ENCODE data around the gene KIF26B.

Gene KIF26B

DNA sequence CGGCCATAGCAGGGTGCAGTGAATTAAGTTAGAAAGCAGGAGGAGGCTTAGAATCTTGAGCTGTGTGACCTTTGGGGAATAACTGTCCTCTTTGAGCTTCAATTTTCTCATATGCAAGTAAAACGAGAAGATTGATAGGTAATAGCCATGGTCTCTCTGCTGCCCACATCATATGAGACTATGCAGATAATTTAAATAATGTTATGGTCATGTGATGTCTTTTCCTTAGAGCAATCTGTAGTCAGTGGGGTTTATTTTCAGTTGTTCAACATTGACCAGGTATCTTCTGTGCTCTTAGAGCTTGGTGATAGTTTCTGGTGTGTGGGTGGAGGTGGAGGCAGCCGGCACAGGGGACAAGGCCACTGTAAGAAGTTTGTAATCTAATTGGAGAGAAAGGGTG lies 537.1 kb downstream of the KIF26B start:
- no peaks in the 10 kb centered on the region for H3K4me1 ChIP-seq (ENCODE audit: low read length)
- no peaks in the 10 kb centered on the region for H3K9me2 ChIP-seq (replicated peaks; ENCODE audit: insufficient read depth, low read length)
- H3K27me3 ChIP-seq (replicated peaks; ENCODE audit: insufficient read depth, low read length): no peaks in the 10 kb centered on the region
- no peaks in the 10 kb centered on the region for H3K36me3 ChIP-seq (replicated peaks; ENCODE audit: insufficient read depth, low read length)
- no peaks in the 10 kb centered on the region for H4K20me1 ChIP-seq (ENCODE audit: insufficient read depth, low read length)
- H3F3A ChIP-seq (ENCODE audit: insufficient read depth, low read length): no peaks in the 10 kb centered on the region
- no peaks in the 10 kb centered on the region for H3K79me2 ChIP-seq (ENCODE audit: low read length)
- no peak for DNase-seq
- no peak overlapping the region for H3K9ac ChIP-seq (ENCODE audit: low read length)
- no peak overlapping the region for H3K4me2 ChIP-seq (ENCODE audit: low read depth, low read length)
- no peak overlapping the region for H2AFZ ChIP-seq (ENCODE audit: low read length)
- no peak for TF ChIP-seq EZH2 (optimal IDR thresholded peaks at IDR 0.05; ENCODE audit: low read depth, low read length)
- no peak for TF ChIP-seq EZH2phosphoT487 (IDR thresholded peaks at IDR 0.05; ENCODE audit: low read length)
- no peak for TF ChIP-seq CTCF (IDR thresholded peaks at IDR 0.05; ENCODE audit: low read length)
- no peak overlapping the region for H3K27ac ChIP-seq (ENCODE audit: low read length)
- no peak overlapping the region for H3K4me3 ChIP-seq (ENCODE audit: low read length)
- H3K9me3 ChIP-seq (replicated peaks; ENCODE audit: insufficient read depth, low read length): no peaks in the 10 kb centered on the region

DNA sequence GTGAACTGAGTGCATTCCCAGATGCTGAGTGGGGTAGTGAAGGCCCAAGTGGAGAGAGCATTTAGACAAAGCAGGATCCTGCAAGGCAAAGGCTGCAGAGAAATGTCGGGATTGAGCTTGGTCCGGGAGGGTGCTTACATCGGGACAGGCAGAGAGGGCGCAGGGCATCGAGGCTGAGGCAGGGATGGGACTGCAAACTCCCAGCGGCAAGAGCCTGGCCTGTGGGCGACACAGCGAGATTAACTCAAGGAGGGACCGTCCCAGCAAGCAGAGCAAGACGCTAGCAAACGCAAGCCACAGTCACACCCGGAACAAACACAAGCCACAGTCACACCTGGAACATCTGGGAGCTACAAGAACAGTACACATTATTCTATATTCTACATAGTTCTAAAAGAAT lies 537.5 kb downstream of the KIF26B start:
- Histone ChIP-seq H3K4me2 (ENCODE audit: low read depth, low read length) (no peak overlapping the region), H3K9ac (ENCODE audit: low read length) (no peak overlapping the region), H3K9me2 (replicated peaks; ENCODE audit: insufficient read depth, low read length) (no peaks in the 10 kb centered on the region), H4K20me1 (ENCODE audit: insufficient read depth, low read length) (no peaks in the 10 kb centered on the region), H3F3A (ENCODE audit: insufficient read depth, low read length) (no peaks in the 10 kb centered on the region), H3K4me1 (ENCODE audit: low read length) (no peaks in the 10 kb centered on the region), H3K79me2 (ENCODE audit: low read length) (no peaks in the 10 kb centered on the region), H3K36me3 (replicated peaks; ENCODE audit: insufficient read depth, low read length) (no peaks in the 10 kb centered on the region), H3K4me3 (ENCODE audit: low read length) (no peak overlapping the region), H2AFZ (ENCODE audit: low read length) (no peak overlapping the region), H3K27ac (ENCODE audit: low read length) (no peak overlapping the region), H3K27me3 (replicated peaks; ENCODE audit: insufficient read depth, low read length) (no peaks in the 10 kb centered on the region), H3K9me3 (replicated peaks; ENCODE audit: insufficient read depth, low read length) (no peaks in the 10 kb centered on the region)
- TF ChIP-seq CTCF (IDR thresholded peaks at IDR 0.05; ENCODE audit: low read length) (no peak), EZH2phosphoT487 (IDR thresholded peaks at IDR 0.05; ENCODE audit: low read length) (no peak), EZH2 (optimal IDR thresholded peaks at IDR 0.05; ENCODE audit: low read depth, low read length) (no peak)
- DNase-seq: no peak

GRCh38 chr1:245693116-245693793 lies 538.5 kb downstream of the KIF26B start:
- no peaks in the 10 kb centered on the region for H3K79me2 ChIP-seq (ENCODE audit: low read length)
- no peak overlapping the region for H3K9ac ChIP-seq (ENCODE audit: low read length)
- no peaks in the 10 kb centered on the region for H3K9me2 ChIP-seq (replicated peaks; ENCODE audit: insufficient read depth, low read length)
- H4K20me1 ChIP-seq (ENCODE audit: insufficient read depth, low read length): no peaks in the 10 kb centered on the region
- no peak overlapping the region for H3K4me3 ChIP-seq (ENCODE audit: low read length)
- H3F3A ChIP-seq (ENCODE audit: insufficient read depth, low read length): no peaks in the 10 kb centered on the region
- H3K4me2 ChIP-seq (ENCODE audit: low read depth, low read length): no peak overlapping the region
- no peaks in the 10 kb centered on the region for H3K36me3 ChIP-seq (replicated peaks; ENCODE audit: insufficient read depth, low read length)
- no peak overlapping the region for H3K27ac ChIP-seq (ENCODE audit: low read length)
- no peak for TF ChIP-seq EZH2phosphoT487 (IDR thresholded peaks at IDR 0.05; ENCODE audit: low read length)
- TF ChIP-seq CTCF (IDR thresholded peaks at IDR 0.05; ENCODE audit: low read length): no peak
- TF ChIP-seq EZH2 (optimal IDR thresholded peaks at IDR 0.05; ENCODE audit: low read depth, low read length): no peak
- H3K4me1 ChIP-seq (ENCODE audit: low read length): no peaks in the 10 kb centered on the region
- H2AFZ ChIP-seq (ENCODE audit: low read length): no peak overlapping the region
- H3K9me3 ChIP-seq (replicated peaks; ENCODE audit: insufficient read depth, low read length): no peaks in the 10 kb centered on the region
- DNase-seq: no peak
- no peaks in the 10 kb centered on the region for H3K27me3 ChIP-seq (replicated peaks; ENCODE audit: insufficient read depth, low read length)

All from MM.1S (cell line).